HEK293T (cell line): Measurements from ENCODE around the gene CCNQ.

Source experiments
- CTCF ChIA-PET: fragments of 350-600 bp; formaldehyde crosslinking; extraction: SDS; loops from one replicate; lab custom pipeline; 2021; ENCODE audit warnings: antibody characterized with exemption, inconsistent platforms; lab: Yijun Ruan, JAX
- POLR2A ChIA-PET: fragments of 350-600 bp; formaldehyde crosslinking; extraction: SDS; loops from one replicate; lab custom pipeline; 2020; ENCODE audit warnings: antibody characterized with exemption, inconsistent platforms; lab: Yijun Ruan, JAX
- DNase-seq: peaks from one replicate; pipeline ENCODE4 v3.0.0; 2012; ENCODE audit warnings: mixed read lengths; ENCODE audit errors: extremely low spot score
- ARNT ChIP-seq: fragments of 450-650 bp; IDR thresholded peaks from 2 replicates; pipeline ENCODE4 v1.6.1; 2017; ENCODE audit warnings: mild to moderate bottlenecking
- BHLHE40 ChIP-seq: fragments of 450-650 bp; IDR thresholded peaks from 2 replicates; pipeline ENCODE4 v1.6.1; 2016; ENCODE audit warnings: mild to moderate bottlenecking, moderate library complexity, borderline replicate concordance
- CTBP1 ChIP-seq: fragments of 450-650 bp; IDR thresholded peaks from 2 replicates; pipeline ENCODE4 v1.6.1; 2016; ENCODE audit warnings: borderline replicate concordance
- ELF4 ChIP-seq: fragments of 450-650 bp; IDR thresholded peaks from 2 replicates; pipeline ENCODE4 v1.6.1; 2017; ENCODE audit warnings: antibody characterized with exemption
- FOXA1 ChIP-seq: fragments of 450-650 bp; IDR thresholded peaks from 2 replicates; pipeline ENCODE4 v1.6.1; 2016; ENCODE audit warnings: mild to moderate bottlenecking
- FOXK2 ChIP-seq: fragments of 450-650 bp; IDR thresholded peaks from 2 replicates; pipeline ENCODE4 v1.6.1; 2016; ENCODE audit warnings: mild to moderate bottlenecking
- FOXM1 ChIP-seq: fragments of 450-650 bp; IDR thresholded peaks from 2 replicates; pipeline ENCODE4 v1.6.1; 2017; ENCODE audit warnings: mild to moderate bottlenecking, borderline replicate concordance
- HDGF ChIP-seq: fragments of 450-650 bp; IDR thresholded peaks from 2 replicates; pipeline ENCODE4 v1.6.1; 2017; ENCODE audit warnings: antibody characterized with exemption, borderline replicate concordance
- L3MBTL2 ChIP-seq: fragments of 450-650 bp; conservative IDR thresholded peaks from 2 replicates; pipeline ENCODE4 v1.6.1; 2016; ENCODE audit warnings: mild to moderate bottlenecking
- LEF1 ChIP-seq: fragments of 450-650 bp; IDR thresholded peaks from 2 replicates; pipeline ENCODE4 v1.6.1; 2017; ENCODE audit warnings: mild to moderate bottlenecking, borderline replicate concordance
- NFRKB ChIP-seq: fragments of 450-650 bp; IDR thresholded peaks from 2 replicates; pipeline ENCODE4 v1.6.1; 2016; ENCODE audit warnings: mild to moderate bottlenecking, moderate library complexity
- PKNOX1 ChIP-seq: fragments of 450-650 bp; IDR thresholded peaks from 2 replicates; pipeline ENCODE4 v1.6.1; 2016
- SP1 ChIP-seq: fragments of 450-650 bp; IDR thresholded peaks from 2 replicates; pipeline ENCODE4 v1.6.1; 2017
- SUZ12 ChIP-seq: fragments of 450-650 bp; IDR thresholded peaks from 2 replicates; pipeline ENCODE4 v1.6.1; 2016; ENCODE audit warnings: mild to moderate bottlenecking
- TARDBP ChIP-seq: fragments of 450-650 bp; IDR thresholded peaks from 2 replicates; pipeline ENCODE4 v1.6.1; 2016
- ZNF384 ChIP-seq: fragments of 450-650 bp; IDR thresholded peaks from 2 replicates; pipeline ENCODE4 v1.6.1; 2016

The CCNQ gene

GRCh38 chrX:153622661-153623309 is 23.8 kb upstream of the CCNQ start:
- no peak for TF ChIP-seq FOXM1
- TF ChIP-seq ZNF384, result no peak
- no peak for TF ChIP-seq SP1
- TF ChIP-seq FOXA1, result no peak
- DNase-seq, result no peak
- POLR2A ChIA-PET, result no interaction called here
- CTCF ChIA-PET, result interaction anchor here (2.4 kb wide), 1 partner anchor 13 kb away, joined by 9 read pairs; no protein-coding TSS in a partner anchor

- TF ChIP-seq ELF4 (no peak), FOXA1 (no peak), L3MBTL2 (no peak), PKNOX1 (no peak), SP1 (no peak), LEF1 (no peak), FOXK2 (no peak), TARDBP (no peak), NFRKB (no peak), ARNT (no peak)
- CTCF ChIA-PET, result no interaction called here
- POLR2A ChIA-PET, result no interaction called here
- DNase-seq, result no peak
Observed at GRCh38 chrX:153621949-153622598, 23.1 kb upstream of the CCNQ start.

- POLR2A ChIA-PET, result no interaction called here
- no peak for DNase-seq
- TF ChIP-seq PKNOX1 (no peak), LEF1 (no peak), ARNT (no peak), NFRKB (no peak), FOXM1 (no peak), SP1 (no peak), CTBP1 (no peak), SUZ12 (no peak), TARDBP (no peak), FOXK2 (no peak), ZNF384 (no peak), ELF4 (no peak), HDGF (no peak), FOXA1 (no peak), BHLHE40 (no peak), L3MBTL2 (no peak)
- CTCF ChIA-PET, result no interaction called here
Observed at GRCh38 chrX:153620576-153620975, 21.6 kb upstream of the CCNQ start.

- TF ChIP-seq ELF4 (no peak), SP1 (no peak), FOXM1 (no peak), HDGF (no peak), L3MBTL2 (no peak), FOXA1 (no peak)
- CTCF ChIA-PET, result interaction anchor here (0.7 to 0.8 kb wide), 2 partner anchors 11 to 53 kb away, joined by 3 to 4 read pairs; no protein-coding TSS in a partner anchor
- DNase-seq, result no peak
- POLR2A ChIA-PET, result no interaction called here
Observed at GRCh38 chrX:153614818-153615217, 15.9 kb upstream of the CCNQ start.

GRCh38 chrX:153612413-153612812 is 13.5 kb upstream of the CCNQ start:
- TF ChIP-seq ZNF384 (no peak), L3MBTL2 (no peak), SUZ12 (no peak), CTBP1 (no peak), NFRKB (no peak), FOXM1 (no peak), ARNT (no peak)
- DNase-seq, result no peak
- ChIA-PET CTCF (interaction anchor here (0.6 kb wide), 1 partner anchor 39 kb away, joined by 3 read pairs; no protein-coding TSS in a partner anchor), POLR2A (no interaction called here)

- TF ChIP-seq SP1, result no peak
- ChIA-PET POLR2A (no interaction called here), CTCF (interaction anchor here (3.1 kb wide), 1 partner anchor 56 kb away, joined by 21 read pairs; no protein-coding TSS in a partner anchor)
- DNase-seq, result no peak
Observed at GRCh38 chrX:153611298-153612095, 12.6 kb upstream of the CCNQ start.

- POLR2A ChIA-PET, result no interaction called here
- TF ChIP-seq FOXM1, result no peak
- TF ChIP-seq L3MBTL2, result no peak
- no peak for TF ChIP-seq ELF4
- TF ChIP-seq BHLHE40, result no peak
- no peak for TF ChIP-seq SUZ12
- no peak for TF ChIP-seq TARDBP
- no peak for TF ChIP-seq LEF1
- no peak for TF ChIP-seq FOXA1
- no peak for TF ChIP-seq SP1
- no peak for TF ChIP-seq CTBP1
- no peak for TF ChIP-seq FOXK2
- TF ChIP-seq ZNF384, result no peak
- TF ChIP-seq ARNT, result no peak
- CTCF ChIA-PET, result interaction anchor here (1.3 to 3.1 kb wide), 3 partner anchors 11 to 57 kb away, joined by 5 to 21 read pairs (median 17); partner anchors contain the start of gene CCNQ
- DNase-seq, result no peak
Observed at GRCh38 chrX:153610836-153611213, 11.9 kb upstream of the CCNQ start.
